ENCODE data around the gene SLC2A9. TPM values are rescaled to one million over a fixed set of nuclear protein-coding genes. Genes with fewer than 3 reads are reported as not detected.

SLC2A9 gene
- total RNA-seq, 1 donor from 2014 or later, result 0.72 TPM

- TF ChIP-seq CTCF (IDR thresholded peaks at IDR 0.05), result no peak
- Mint-ChIP-seq H3K4me3 (ENCODE audit: unreplicated experiment) (no peak overlapping the region), H3K36me3 (ENCODE audit: low read depth) (peaks cover 1% of the 10 kb centered on the region), H3K4me1 (ENCODE audit: low read depth) (no peaks in the 10 kb centered on the region), H3K27ac (ENCODE audit: unreplicated experiment) (no peak overlapping the region), H3K27me3 (ENCODE audit: low read depth) (no peaks in the 10 kb centered on the region), H3K9me3 (ENCODE audit: low read depth) (no peaks in the 10 kb centered on the region)
- no peak for DNase-seq (ENCODE audit: low spot score)
Observed at GRCh38 chr4:9999956-10000561, 21.2 kb downstream of the SLC2A9 start.

DNA sequence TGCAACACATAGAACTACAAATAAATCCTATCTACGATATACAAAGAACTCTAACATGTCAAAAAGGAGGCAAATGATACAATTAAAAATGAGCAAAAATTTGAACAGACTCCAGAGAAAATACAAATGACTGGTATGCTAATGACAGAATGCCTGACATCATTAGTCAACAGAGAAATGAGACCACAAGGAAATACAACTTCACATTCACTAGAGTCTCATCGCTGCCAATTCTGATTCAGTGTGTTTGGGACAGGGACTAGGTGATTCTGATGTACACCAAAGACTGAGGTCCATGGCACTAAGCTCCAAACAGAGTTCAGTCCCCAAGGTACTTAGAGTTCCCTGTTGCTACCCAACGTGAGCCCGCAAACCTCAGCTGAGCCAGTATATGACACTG lies 23.4 kb downstream of the SLC2A9 start:
- no peak overlapping the region for H3K4me3 Mint-ChIP-seq (ENCODE audit: unreplicated experiment)
- no peak for DNase-seq (ENCODE audit: low spot score)
- no peak overlapping the region for H3K27ac Mint-ChIP-seq (ENCODE audit: unreplicated experiment)
- no peaks in the 10 kb centered on the region for H3K4me1 Mint-ChIP-seq (ENCODE audit: low read depth)
- peaks cover 1% of the 10 kb centered on the region for H3K36me3 Mint-ChIP-seq (ENCODE audit: low read depth)
- H3K27me3 Mint-ChIP-seq (ENCODE audit: low read depth), result peaks cover 3% of the 10 kb centered on the region
- H3K9me3 Mint-ChIP-seq (ENCODE audit: low read depth), result no peaks in the 10 kb centered on the region
- TF ChIP-seq CTCF (IDR thresholded peaks at IDR 0.05), result no peak

DNA sequence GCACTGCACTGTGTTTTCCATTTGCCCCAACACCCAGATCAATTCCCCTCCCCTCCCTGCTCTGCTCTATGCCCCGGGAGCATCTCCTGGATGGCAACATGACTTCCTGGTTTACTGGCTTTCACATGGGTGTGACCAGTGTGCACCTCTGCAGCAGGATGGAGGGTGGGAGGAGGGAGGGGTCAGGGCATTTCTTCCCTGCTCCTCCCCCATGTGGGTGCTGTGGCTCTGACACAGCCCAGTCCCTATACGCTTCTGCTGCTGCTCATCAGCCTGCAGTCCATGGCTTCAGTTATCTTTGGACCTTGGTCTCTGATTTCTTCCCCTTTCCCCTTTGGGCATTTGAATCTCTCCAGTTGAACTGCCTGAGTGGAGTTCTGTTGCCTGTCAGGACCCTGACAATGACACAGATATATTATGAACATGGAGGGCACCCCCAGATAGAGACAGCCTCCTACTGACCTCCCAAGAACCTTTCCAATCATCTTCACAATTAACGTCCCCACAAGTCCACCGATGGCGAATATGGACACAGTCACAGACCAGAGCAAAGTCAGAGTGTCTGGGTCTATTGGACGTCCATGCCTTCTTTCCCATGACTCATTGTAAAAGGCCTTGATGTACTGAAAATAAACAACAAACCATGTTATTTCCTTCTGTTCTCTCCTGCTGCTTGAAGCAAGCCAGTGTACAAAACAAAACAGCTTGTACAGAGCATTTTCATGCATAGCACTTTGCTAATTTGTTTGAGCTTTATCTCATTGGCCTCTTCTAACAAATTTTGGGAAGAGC lies 24.8 kb downstream of the SLC2A9 start:
- peaks cover 1% of the 10 kb centered on the region for H3K36me3 Mint-ChIP-seq (ENCODE audit: low read depth)
- no peak for TF ChIP-seq CTCF (IDR thresholded peaks at IDR 0.05)
- no peak for DNase-seq (ENCODE audit: low spot score)
- H3K27ac Mint-ChIP-seq (ENCODE audit: unreplicated experiment), result no peak overlapping the region
- H3K9me3 Mint-ChIP-seq (ENCODE audit: low read depth), result no peaks in the 10 kb centered on the region
- no peak overlapping the region for H3K4me3 Mint-ChIP-seq (ENCODE audit: unreplicated experiment)
- peaks cover 3% of the 10 kb centered on the region for H3K27me3 Mint-ChIP-seq (ENCODE audit: low read depth)
- H3K4me1 Mint-ChIP-seq (ENCODE audit: low read depth), result no peaks in the 10 kb centered on the region

- no peak for TF ChIP-seq CTCF (IDR thresholded peaks at IDR 0.05)
- Mint-ChIP-seq H3K9me3 (ENCODE audit: low read depth) (no peaks in the 10 kb centered on the region), H3K27ac (ENCODE audit: unreplicated experiment) (no peak overlapping the region), H3K4me3 (ENCODE audit: unreplicated experiment) (no peak overlapping the region), H3K36me3 (ENCODE audit: low read depth) (peaks cover under 1% of the 10 kb centered on the region), H3K27me3 (ENCODE audit: low read depth) (peaks cover 7% of the 10 kb centered on the region), H3K4me1 (ENCODE audit: low read depth) (no peaks in the 10 kb centered on the region)
- DNase-seq (ENCODE audit: low spot score), result no peak
Observed at GRCh38 chr4:9994246-9994847, 26.9 kb downstream of the SLC2A9 start.

DNA sequence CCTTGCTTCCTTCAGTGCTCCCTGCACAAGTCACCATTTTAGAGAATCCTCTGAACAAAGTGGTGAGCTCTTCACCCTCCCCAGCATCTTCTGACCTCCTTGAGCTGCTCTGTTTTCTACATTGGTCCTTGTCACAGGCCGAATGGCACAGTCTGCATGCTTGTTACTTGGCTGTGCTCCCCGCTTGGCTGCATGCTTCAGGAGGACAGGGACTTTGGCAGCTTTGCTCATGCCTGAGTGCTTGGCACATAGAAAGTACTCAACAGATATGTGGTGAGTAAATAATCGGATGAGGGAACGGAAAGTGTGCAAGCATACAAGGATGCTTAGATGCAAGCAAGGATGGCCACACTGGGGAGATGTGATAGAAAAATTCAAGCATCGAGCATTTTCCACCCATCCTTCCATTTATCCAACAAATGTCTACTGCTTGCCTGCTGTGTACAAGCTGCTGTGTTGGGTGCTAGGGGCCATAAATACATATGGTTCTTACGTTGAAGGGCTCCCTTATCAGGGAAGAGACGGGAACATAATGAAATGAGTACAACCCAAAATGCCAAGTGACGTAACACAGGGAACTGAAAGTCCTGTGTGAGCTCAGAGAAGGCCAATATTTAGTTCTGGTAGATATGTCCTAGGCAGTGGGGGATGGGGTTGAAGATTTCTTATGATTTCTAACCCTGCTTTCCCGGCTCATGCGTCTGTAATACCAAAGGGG lies 31.2 kb downstream of the SLC2A9 start:
- TF ChIP-seq CTCF (IDR thresholded peaks at IDR 0.05), result no peak
- Mint-ChIP-seq H3K27me3 (ENCODE audit: low read depth) (peaks cover 8% of the 10 kb centered on the region), H3K9me3 (ENCODE audit: low read depth) (peaks cover 2% of the 10 kb centered on the region), H3K36me3 (ENCODE audit: low read depth) (peaks cover 1% of the 10 kb centered on the region), H3K4me1 (ENCODE audit: low read depth) (no peaks in the 10 kb centered on the region), H3K27ac (ENCODE audit: unreplicated experiment) (no peak overlapping the region), H3K4me3 (ENCODE audit: unreplicated experiment) (no peak overlapping the region)
- no peak for DNase-seq (ENCODE audit: low spot score)
